GM12891 (cell line): Measurements from ENCODE around the gene PAQR4.

Experiments used
- PAX5 ChIP-seq: IDR thresholded peaks from 2 replicates; pipeline ENCODE4 v1.6.1; 2011; ENCODE audit warnings: low read length, moderate library complexity, mild to moderate bottlenecking; ENCODE audit not compliant: insufficient read depth, severe bottlenecking
- POLR2A ChIP-seq: IDR thresholded peaks from 2 replicates; pipeline ENCODE4 v1.6.1; 2011; ENCODE audit warnings: low read depth, low read length, control low read depth
- POLR2AphosphoS5 ChIP-seq: IDR thresholded peaks from 2 replicates; pipeline ENCODE4 v1.6.1; 2011; ENCODE audit warnings: low read depth, low read length, control low read depth
- POU2F2 ChIP-seq: IDR thresholded peaks from 2 replicates; pipeline ENCODE4 v1.6.1; 2011; ENCODE audit warnings: low read depth, mild to moderate bottlenecking, control low read depth, low read length, moderate library complexity
- SPI1 ChIP-seq: IDR thresholded peaks from 2 replicates; pipeline ENCODE4 v1.6.1; 2011; ENCODE audit warnings: low read depth, low read length, control low read depth
- TAF1 ChIP-seq: IDR thresholded peaks from 2 replicates; pipeline ENCODE4 v1.6.1; 2011; ENCODE audit warnings: low read depth, low read length, control low read depth

DNA sequence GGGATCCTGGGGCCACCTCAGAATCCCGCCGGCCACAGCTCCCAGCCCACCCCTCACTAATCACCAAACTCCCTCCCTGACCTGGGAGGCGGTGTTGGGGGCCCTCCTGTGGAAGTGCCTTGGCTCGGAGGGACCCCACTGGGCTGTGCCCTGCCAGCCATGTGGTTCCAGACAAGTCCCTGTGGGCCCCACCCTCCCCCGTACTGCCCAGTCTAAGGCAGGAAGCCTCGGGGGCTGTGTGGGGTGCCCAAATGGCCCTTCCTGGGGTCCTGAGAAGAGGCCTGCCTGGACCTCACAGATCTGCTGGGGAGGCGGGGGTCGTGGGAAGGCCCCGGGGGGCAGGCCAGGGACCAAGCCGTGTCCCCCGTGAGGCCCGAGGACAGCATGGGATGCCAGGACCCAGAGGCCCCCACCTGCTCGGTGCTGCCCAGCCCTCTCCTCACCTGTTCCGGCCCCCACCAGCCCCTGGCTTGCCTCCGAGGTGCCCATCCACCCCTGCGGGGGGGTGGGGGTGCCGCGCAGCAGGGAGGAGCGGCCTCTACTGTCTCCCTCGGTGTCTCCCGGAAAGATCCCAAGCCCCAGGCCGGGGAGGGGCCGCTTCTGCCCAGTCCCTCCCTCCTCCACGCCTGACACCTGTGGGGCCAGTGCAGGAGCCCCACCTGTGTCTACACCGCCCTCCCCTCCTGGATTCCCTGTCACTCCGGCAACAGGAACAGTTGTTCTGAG, 14.3 kb upstream of the PAQR4 start:
- TF ChIP-seq POLR2AphosphoS5 (no peak), TAF1 (no peak), SPI1 (no peak), POLR2A (no peak), POU2F2 (no peak), PAX5 (no peak)
